Stimulated activated CD8-positive, alpha-beta memory T cell treated with anti-CD3 and anti-CD28 coated beads, Interleukin-15, amount 100 ng/mL, for 4 hours (primary cell): ENCODE data around the gene EGLN2.
"Not testable (repeated sequence)": the region's sequence is repeated elsewhere in the genome, so short reads cannot be mapped to it uniquely, and the experiment has no call there.

Source experiments
- DNase-seq, 2 donors: peaks; one replicate each; pipeline ENCODE4 v3.0.0-alpha.2; 2020; ENCODE audit warnings: low read depth in 2 of 2

Gene EGLN2

GRCh38 chr19:40776932-40777644 lies 21.9 kb upstream of the EGLN2 start:
- DNase-seq: peak; percentile 70 to 86

DNA sequence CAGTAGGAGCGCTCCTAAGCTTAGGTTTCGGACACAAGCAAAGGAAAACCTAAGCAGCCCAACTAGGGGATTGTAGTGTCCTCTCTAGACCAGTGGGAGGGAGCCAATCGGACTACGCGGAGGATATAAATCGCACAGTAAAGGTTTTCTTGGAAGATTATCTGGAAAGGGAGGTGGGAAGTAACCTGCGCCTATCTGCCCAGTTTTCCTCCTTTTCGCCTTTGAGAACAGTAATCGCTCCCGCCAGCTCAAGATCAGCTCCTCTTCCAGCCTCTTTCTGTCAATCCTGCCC lies 21.4 kb upstream of the EGLN2 start:
- no peak for DNase-seq

GRCh38 chr19:40777937-40778705 lies 20.9 kb upstream of the EGLN2 start, which contains the start of gene RAB4B:
Gene RAB4B, plus strand, starts transcription at chr19:40778247. Its CDS starts 129 bp downstream, at chr19:40778376.
- peak; percentile 100 for DNase-seq

GRCh38 chr19:40778706-40779284 lies 20.2 kb upstream of the EGLN2 start:
- no peak for DNase-seq

GRCh38 chr19:40780582-40780981 lies 18.4 kb upstream of the EGLN2 start:
- no peak for DNase-seq

DNA sequence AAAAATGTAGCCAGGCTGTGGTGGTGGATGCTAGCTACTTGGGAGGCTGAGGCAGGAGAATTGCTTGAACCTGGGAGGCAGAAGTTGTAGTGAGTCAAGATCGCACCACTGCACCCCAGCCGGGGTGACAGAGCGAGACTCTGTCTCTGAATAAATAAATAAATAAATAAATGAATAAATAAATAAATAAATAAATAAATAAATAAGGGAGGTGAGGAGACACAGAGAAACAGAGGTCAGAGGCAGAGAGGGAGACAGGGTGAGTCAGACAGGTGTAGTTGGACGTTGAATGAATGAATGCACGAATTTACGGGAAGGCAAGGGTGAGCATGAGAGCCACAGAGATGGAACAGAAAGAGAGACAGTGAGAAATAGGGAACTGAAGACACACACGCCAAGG lies 17.9 kb upstream of the EGLN2 start:
- DNase-seq: no peak

DNA sequence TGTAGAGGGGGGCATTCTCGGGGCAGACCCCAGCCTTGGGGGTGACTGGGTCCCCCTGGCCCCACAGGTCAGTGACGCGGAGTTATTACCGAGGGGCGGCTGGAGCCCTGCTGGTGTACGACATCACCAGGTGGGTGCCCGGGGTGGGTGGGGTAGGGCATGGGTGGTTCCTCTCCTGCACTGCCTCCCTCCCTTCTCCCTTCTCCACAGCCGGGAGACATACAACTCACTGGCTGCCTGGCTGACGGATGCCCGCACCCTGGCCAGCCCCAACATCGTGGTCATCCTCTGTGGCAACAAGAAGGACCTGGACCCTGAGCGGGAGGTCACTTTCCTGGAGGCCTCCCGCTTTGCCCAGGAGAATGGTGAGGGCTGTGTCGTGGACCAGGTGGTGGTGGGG lies 15.3 kb upstream of the EGLN2 start:
- no peak for DNase-seq

GRCh38 chr19:40784146-40784545 lies 14.8 kb upstream of the EGLN2 start:
- not testable (repeated sequence) for DNase-seq

- no peak for DNase-seq
These were observed 13.5 kb upstream of the EGLN2 start for GRCh38 chr19:40785526-40785925.

- DNase-seq: no peak
These were observed 12.6 kb upstream of the EGLN2 start for GRCh38 chr19:40786060-40787037.

DNA sequence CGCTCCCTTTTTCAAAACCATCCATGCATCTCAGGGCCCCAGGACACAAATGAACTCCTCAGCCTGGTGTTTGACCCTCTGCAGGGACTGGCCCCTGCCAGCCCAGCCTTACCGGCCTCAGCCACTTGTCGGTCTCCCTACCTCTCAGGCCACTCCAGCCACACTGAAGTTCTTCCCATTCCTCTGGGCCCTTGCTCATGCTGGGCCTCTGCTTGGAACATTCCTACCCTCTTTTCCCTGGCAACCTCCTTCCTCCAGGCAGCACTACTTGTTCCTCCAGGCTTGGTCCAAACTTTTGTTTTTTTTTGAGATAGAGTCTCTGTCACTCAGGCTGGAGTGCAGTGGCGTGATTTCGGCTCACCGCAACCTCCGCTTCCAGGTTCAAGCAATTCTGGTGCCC lies 7.6 kb upstream of the EGLN2 start:
- DNase-seq: no peak

DNA sequence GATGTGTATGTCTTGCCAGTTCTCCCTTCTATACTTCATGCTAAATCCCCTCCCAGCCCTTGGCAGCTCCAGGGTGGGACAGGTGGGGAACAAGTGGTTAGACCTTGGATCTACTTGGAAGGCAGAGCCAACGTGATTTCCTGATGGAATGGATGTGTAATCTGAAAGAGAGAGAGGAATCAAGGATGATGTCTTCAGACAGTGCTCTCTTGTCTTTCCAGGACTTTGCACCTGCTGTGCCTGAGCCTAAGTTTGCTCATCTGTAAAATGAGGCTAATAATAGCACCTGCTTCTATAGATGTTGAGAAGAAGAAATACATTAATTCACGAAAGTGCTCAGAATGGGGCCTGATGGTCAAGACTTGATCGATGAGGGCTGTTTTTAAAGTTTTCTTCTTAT lies 7.0 kb upstream of the EGLN2 start:
- no peak for DNase-seq

- DNase-seq: no peak
These were observed 1.6 kb upstream of the EGLN2 start for GRCh38 chr19:40797166-40797962.

DNA sequence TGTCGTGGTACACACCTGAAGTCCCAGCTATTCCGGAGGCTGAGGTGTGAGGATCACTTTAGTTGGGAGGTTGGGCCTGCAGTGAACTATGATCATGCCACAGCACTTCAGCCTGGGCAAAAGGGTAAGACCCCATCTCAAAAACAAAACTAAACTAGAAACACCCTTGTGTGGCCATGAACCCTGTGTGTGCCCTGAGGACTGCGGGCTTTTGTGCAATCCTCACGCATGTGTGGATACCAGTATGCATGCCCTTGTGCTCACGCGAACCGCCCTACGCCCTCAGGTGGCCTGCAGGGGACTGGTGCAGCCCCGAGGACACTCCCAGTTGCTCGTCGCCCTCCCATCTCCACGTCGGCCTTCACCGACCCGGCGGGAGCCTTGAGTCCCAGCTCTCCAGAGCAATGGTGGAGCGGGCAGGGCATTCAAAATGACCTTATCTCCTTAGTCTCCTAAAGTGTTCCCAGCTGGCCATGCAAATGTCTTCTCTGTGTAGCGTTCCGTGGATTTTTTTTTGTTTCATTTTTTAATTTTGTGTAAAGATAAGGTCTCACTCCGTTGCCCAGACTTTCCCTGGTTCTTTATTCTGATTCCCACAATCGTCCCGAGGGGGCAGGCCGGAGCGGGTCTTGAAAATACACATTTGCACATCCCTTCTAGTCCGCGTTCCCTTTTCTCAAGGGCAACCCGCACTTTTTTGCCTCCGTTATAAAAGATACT lies 868 bp upstream of the EGLN2 start:
- DNase-seq: no peak

DNA sequence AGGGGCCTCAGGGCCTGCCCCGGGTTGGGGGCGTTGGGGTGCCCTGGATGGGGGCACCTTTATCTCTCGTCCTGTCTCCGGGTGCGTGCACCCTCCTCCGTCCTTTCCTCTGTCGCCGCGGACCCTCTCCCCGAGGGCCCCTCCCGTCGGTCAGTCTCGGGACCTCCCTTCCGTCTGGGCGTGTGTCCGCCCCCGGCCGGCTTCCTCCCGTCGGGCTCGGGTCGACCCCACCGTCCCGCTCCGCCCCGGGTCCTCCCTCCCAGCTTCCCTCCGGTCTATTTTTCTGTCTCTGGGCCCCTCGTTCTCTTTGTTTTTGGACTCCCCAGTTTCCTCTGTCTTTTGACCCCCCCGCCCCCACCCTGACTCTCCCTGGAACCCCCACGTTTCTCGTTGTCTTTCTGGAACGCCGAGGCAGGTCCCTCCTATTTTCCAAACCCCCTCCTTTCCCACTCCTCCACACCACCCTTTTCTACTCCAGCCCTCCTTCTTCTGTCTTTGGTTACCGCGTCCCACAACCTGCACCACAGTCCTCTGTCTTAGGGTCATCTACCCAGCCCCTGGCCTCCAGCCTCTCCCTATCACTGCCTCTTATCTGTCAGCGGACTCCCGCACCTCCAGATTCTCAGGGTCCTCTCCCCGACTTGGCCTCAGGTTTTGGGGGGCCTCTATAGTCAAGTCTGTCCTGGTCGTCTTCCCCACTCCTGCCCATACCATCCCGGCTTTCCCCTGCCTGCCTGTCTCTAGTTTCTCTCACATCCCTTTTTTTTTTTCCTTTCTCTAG lies 757 bp downstream of the EGLN2 start:
- DNase-seq: no peak

- no peak for DNase-seq
These were observed 1.5 kb downstream of the EGLN2 start for GRCh38 chr19:40800339-40800996.

GRCh38 chr19:40800997-40801377 lies 2.0 kb downstream of the EGLN2 start:
- no peak for DNase-seq

GRCh38 chr19:40801426-40802299 lies 2.7 kb downstream of the EGLN2 start:
- DNase-seq: no peak
